ENCODE results near the gene CCL21. TPM values are rescaled to one million over a fixed set of nuclear protein-coding genes. Genes with fewer than 3 reads are reported as not detected.

The CCL21 gene
- total RNA-seq, 4 donors from 2014 or later: 6.5 to 207 (median 110) TPM

DNA sequence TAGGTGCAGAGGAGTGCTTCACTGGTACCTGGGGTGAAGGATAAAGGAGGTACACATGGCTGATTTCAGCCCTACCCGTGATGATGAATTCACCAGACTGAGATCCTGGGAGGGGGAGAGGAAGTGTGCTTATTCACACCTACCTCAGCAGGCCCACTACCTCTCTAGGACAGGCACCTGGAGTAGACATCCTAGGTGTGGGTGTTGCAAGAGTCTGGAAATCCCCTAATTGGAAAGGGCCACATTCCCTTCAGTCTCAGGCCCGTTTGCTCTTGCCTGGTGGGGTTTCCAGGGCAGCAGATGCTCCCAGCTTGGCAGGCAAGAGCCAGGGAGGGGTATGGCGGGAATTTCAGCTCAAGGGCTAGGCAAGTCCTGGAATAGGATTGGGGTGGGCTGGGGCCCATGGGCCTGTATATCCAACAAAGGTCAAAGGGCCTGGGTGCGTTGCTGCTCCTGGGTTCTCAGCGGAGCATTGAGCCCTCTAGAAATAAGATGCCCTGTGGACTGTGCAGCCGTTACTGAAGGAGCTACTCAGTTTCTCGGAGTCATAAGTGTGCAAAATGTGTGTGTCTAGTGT is 5.8 kb upstream of the CCL21 start:
- no peak for ATAC-seq
- TF ChIP-seq POLR2AphosphoS5 (IDR thresholded peaks at IDR 0.05): no peak
- TF ChIP-seq, protein P1, sequence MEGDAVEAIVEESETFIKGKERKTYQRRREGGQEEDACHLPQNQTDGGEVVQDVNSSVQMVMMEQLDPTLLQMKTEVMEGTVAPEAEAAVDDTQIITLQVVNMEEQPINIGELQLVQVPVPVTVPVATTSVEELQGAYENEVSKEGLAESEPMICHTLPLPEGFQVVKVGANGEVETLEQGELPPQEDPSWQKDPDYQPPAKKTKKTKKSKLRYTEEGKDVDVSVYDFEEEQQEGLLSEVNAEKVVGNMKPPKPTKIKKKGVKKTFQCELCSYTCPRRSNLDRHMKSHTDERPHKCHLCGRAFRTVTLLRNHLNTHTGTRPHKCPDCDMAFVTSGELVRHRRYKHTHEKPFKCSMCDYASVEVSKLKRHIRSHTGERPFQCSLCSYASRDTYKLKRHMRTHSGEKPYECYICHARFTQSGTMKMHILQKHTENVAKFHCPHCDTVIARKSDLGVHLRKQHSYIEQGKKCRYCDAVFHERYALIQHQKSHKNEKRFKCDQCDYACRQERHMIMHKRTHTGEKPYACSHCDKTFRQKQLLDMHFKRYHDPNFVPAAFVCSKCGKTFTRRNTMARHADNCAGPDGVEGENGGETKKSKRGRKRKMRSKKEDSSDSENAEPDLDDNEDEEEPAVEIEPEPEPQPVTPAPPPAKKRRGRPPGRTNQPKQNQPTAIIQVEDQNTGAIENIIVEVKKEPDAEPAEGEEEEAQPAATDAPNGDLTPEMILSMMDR (IDR thresholded peaks at IDR 0.05): no peak
- no peak for TF ChIP-seq POLR2A (IDR thresholded peaks at IDR 0.05)
- no peak for TF ChIP-seq EP300 (IDR thresholded peaks at IDR 0.05)
- Histone ChIP-seq H3K4me1 (peaks cover 0 to 9% (median 0%) of the 10 kb centered on the region in 3 donors), H3K27ac (no peak overlapping the region), H3K9me3 (no peaks in the 10 kb centered on the region), H3K27me3 (no peaks in the 10 kb centered on the region), H3K36me3 (no peaks in the 10 kb centered on the region), H3K4me3 (no peak overlapping the region)
- WGBS, 2 donors (ENCODE audit: low coverage in 1 of 2): 89% methylated on average over 4 of the region's 7 CpGs; no CpG with 5 or more reads in 1 of the 2 donors

DNA sequence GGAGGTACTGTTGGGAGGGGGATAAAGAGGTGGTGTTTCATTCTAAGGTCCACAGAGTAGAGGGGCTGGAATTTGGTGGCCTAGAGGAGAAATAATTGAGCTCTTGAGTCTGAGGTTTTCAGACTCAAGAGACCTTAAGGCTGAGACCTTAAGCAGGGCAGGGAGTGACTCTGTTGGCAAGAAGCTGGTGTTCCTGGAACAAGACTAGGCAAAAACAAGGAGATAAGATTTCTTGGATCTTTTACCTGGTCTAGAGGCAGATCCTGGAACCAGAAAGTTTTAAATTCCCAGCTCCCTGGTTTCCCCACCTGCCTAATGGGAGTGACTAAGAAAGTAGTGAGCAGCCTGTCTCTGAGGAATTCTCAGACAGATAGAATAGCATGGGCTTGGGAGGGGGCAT is 4.1 kb upstream of the CCL21 start:
- Histone ChIP-seq H3K36me3 (no peaks in the 10 kb centered on the region), H3K27ac (no peak overlapping the region), H3K4me3 (no peak overlapping the region), H3K4me1 (peaks cover 0 to 18% (median 0%) of the 10 kb centered on the region in 3 donors), H3K9me3 (no peaks in the 10 kb centered on the region), H3K27me3 (no peaks in the 10 kb centered on the region)
- ATAC-seq: no peak
- TF ChIP-seq EP300 (IDR thresholded peaks at IDR 0.05) (no peak), POLR2A (IDR thresholded peaks at IDR 0.05) (no peak)

DNA sequence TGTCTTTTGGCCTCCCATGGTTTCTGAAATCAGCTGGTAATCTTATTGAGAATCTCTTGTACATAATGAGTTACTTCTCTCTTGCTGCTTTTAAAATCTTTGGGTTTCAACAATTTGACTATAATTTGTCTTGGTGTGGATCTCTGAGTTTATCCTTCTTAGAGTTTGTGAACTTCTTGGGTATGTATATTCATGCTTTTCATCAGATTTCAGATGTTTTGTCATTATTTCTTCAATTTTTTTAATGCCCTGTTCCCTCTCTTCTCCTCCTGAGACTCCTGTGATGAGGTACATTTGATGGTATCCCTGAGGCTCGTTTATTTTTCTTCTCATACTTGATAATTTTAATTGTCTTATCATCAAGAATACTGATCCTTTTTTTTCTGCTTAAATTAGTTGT is 2.2 kb upstream of the CCL21 start:
- no peaks in the 10 kb centered on the region for H3K36me3 ChIP-seq
- TF ChIP-seq, protein P1 (IDR thresholded peaks at IDR 0.05): no peak
- TF ChIP-seq POLR2AphosphoS5 (IDR thresholded peaks at IDR 0.05) (no peak), EP300 (IDR thresholded peaks at IDR 0.05) (no peak), POLR2A (IDR thresholded peaks at IDR 0.05) (no peak)
- H3K9me3 ChIP-seq: no peaks in the 10 kb centered on the region
- ATAC-seq: no peak
- 64 to 89% methylated on average over 1 of the region's 1 CpG for WGBS, 2 donors (ENCODE audit: low coverage in 1 of 2)
- H3K27ac ChIP-seq: no peak overlapping the region
- H3K4me3 ChIP-seq: no peak overlapping the region
- no peaks in the 10 kb centered on the region for H3K27me3 ChIP-seq
- H3K4me1 ChIP-seq: peaks cover 0 to 9% (median 0%) of the 10 kb centered on the region in 3 donors

DNA sequence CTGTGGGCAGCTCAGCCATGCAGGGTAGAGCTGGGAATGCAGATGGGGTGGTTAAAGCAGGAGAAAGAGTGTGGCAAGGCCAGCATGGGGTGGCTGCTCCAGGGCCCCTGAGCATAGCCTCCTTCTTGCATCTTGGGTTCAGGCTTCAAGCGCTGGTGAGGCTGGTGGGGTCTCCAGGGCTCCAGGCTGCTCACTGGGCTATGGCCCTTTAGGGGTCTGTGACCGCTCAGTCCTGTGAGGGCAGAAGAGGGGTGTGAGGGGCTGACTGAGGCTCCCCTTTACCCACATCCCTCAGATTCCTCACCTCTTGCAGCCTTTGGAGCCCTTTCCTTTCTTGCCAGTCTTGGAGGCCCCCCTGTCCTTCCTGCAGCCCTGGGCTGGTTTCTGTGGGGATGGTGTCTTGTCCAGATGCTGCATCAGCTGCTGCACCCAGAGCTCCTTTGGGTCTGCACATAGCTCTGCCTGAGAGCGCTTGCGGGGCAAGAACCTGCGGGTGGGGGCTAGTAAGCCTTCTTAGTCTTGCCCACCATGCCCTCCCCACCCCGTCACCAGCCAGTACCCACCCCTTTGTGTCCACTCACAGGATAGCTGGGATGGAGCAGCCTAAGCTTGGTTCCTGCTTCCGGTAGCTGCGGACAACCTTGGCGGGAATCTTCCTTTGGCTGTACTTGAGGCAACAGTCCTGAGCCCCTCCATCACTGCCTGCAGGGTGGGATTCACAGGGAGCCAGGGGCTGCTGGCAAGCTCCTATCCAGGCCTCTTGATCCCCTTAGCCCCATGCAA is 549 bp downstream of the CCL21 start:
- 90 to 100% methylated on average over 1 to 2 of the region's 9 CpGs for WGBS, 2 donors (ENCODE audit: low coverage in 1 of 2)

DNA sequence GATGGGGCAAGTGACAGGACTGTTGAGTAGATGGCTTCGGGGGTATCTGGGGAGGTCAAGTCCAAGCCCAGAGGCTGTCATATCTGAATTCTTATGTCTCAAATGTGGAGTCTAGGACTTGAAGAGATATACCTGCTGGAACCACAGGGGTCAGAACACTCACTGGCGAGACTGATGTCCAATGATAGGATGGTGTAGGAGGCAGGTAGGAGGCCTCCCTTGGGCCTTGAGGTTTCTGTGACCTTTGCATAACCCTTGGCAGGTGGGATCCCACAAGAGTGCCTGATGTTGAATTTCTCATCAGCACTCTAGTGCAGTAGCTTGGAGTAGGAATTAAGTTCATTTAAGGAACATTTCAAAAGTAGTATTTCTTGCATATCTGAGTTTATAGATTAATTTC is 2.8 kb downstream of the CCL21 start:
- peaks cover 0 to 13% (median 0%) of the 10 kb centered on the region in 3 donors for H3K4me1 ChIP-seq
- WGBS, 2 donors (ENCODE audit: low coverage in 1 of 2): 83 to 93% methylated on average over 1 to 2 of the region's 2 CpGs
- H3K4me3 ChIP-seq: no peak overlapping the region
- no peak for ATAC-seq
- no peaks in the 10 kb centered on the region for H3K27me3 ChIP-seq
- H3K9me3 ChIP-seq: no peaks in the 10 kb centered on the region
- H3K36me3 ChIP-seq: no peaks in the 10 kb centered on the region
- H3K27ac ChIP-seq: no peak overlapping the region
- TF ChIP-seq, protein P1 (IDR thresholded peaks at IDR 0.05): no peak
- no peak for TF ChIP-seq POLR2AphosphoS5 (IDR thresholded peaks at IDR 0.05)
- no peak for TF ChIP-seq EP300 (IDR thresholded peaks at IDR 0.05)
- no peak for TF ChIP-seq POLR2A (IDR thresholded peaks at IDR 0.05)

More for the DNA sequence above, 549 bp downstream of the CCL21 start:
- no peak for ATAC-seq
- no peaks in the 10 kb centered on the region for H3K36me3 ChIP-seq
- H3K4me3 ChIP-seq: no peak overlapping the region
- peaks cover 0 to 9% (median 0%) of the 10 kb centered on the region in 3 donors for H3K4me1 ChIP-seq
- H3K27me3 ChIP-seq: no peaks in the 10 kb centered on the region
- no peak overlapping the region for H3K27ac ChIP-seq
- no peak for TF ChIP-seq EP300 (IDR thresholded peaks at IDR 0.05)
- TF ChIP-seq POLR2AphosphoS5 (IDR thresholded peaks at IDR 0.05): no peak
- TF ChIP-seq POLR2A (IDR thresholded peaks at IDR 0.05): no peak
- TF ChIP-seq, protein P1 (IDR thresholded peaks at IDR 0.05): no peak
- no peaks in the 10 kb centered on the region for H3K9me3 ChIP-seq
